ENCODE results near the gene TMCO2.

Gene TMCO2

GRCh38 chr1:40268211-40268610 lies 20.5 kb downstream of the TMCO2 start:
- Histone ChIP-seq H3K4me2 (ENCODE audit: low read depth, low read length) (no peak overlapping the region), H3K9me2 (replicated peaks; ENCODE audit: insufficient read depth, low read length) (no peaks in the 10 kb centered on the region), H3K4me1 (ENCODE audit: low read length) (peaks cover 16% of the 10 kb centered on the region), H3K79me2 (ENCODE audit: low read length) (peaks cover 32% of the 10 kb centered on the region), H3F3A (ENCODE audit: insufficient read depth, low read length) (no peaks in the 10 kb centered on the region), H3K27ac (ENCODE audit: low read length) (no peak overlapping the region), H4K20me1 (ENCODE audit: insufficient read depth, low read length) (no peaks in the 10 kb centered on the region), H3K9me3 (replicated peaks; ENCODE audit: insufficient read depth, low read length) (no peaks in the 10 kb centered on the region), H3K27me3 (replicated peaks; ENCODE audit: insufficient read depth, low read length) (no peaks in the 10 kb centered on the region), H3K4me3 (ENCODE audit: low read length) (no peak overlapping the region), H2AFZ (ENCODE audit: low read length) (no peak overlapping the region), H3K9ac (ENCODE audit: low read length) (no peak overlapping the region), H3K36me3 (replicated peaks; ENCODE audit: insufficient read depth, low read length) (no peaks in the 10 kb centered on the region; the same call in 1 of the 2 replicates)
- DNase-seq = no peak
- TF ChIP-seq EZH2phosphoT487 (IDR thresholded peaks at IDR 0.05; ENCODE audit: low read length) (no peak), EZH2 (optimal IDR thresholded peaks at IDR 0.05; ENCODE audit: low read depth, low read length) (no peak), CTCF (IDR thresholded peaks at IDR 0.05; ENCODE audit: low read length) (no peak)

GRCh38 chr1:40270152-40270834 lies 22.6 kb downstream of the TMCO2 start:
- no peaks in the 10 kb centered on the region for H3K9me2 ChIP-seq (replicated peaks; ENCODE audit: insufficient read depth, low read length)
- no peak overlapping the region for H3K4me3 ChIP-seq (ENCODE audit: low read length)
- H3K27ac ChIP-seq (ENCODE audit: low read length) = no peak overlapping the region
- H3K9ac ChIP-seq (ENCODE audit: low read length) = no peak overlapping the region
- peaks cover 9% of the 10 kb centered on the region for H3K4me1 ChIP-seq (ENCODE audit: low read length)
- H3K27me3 ChIP-seq (replicated peaks; ENCODE audit: insufficient read depth, low read length) = no peaks in the 10 kb centered on the region
- DNase-seq = no peak
- H3K9me3 ChIP-seq (replicated peaks; ENCODE audit: insufficient read depth, low read length) = no peaks in the 10 kb centered on the region
- H3K36me3 ChIP-seq (replicated peaks; ENCODE audit: insufficient read depth, low read length) = no peaks in the 10 kb centered on the region; the same call in 1 of the 2 replicates
- no peak overlapping the region for H3K4me2 ChIP-seq (ENCODE audit: low read depth, low read length)
- peaks cover 12% of the 10 kb centered on the region for H3K79me2 ChIP-seq (ENCODE audit: low read length)
- TF ChIP-seq EZH2phosphoT487 (IDR thresholded peaks at IDR 0.05; ENCODE audit: low read length) = no peak
- no peak for TF ChIP-seq EZH2 (optimal IDR thresholded peaks at IDR 0.05; ENCODE audit: low read depth, low read length)
- TF ChIP-seq CTCF (IDR thresholded peaks at IDR 0.05; ENCODE audit: low read length) = no peak
- no peak overlapping the region for H2AFZ ChIP-seq (ENCODE audit: low read length)
- H3F3A ChIP-seq (ENCODE audit: insufficient read depth, low read length) = no peaks in the 10 kb centered on the region
- no peaks in the 10 kb centered on the region for H4K20me1 ChIP-seq (ENCODE audit: insufficient read depth, low read length)

GRCh38 chr1:40272653-40273213 lies 25.0 kb downstream of the TMCO2 start:
- Histone ChIP-seq H3F3A (ENCODE audit: insufficient read depth, low read length) (no peaks in the 10 kb centered on the region), H3K4me2 (ENCODE audit: low read depth, low read length) (no peak overlapping the region)

More at GRCh38 chr1:40272653-40273213, 25.0 kb downstream of the TMCO2 start:
- H3K27ac ChIP-seq (ENCODE audit: low read length) = no peak overlapping the region
- no peak for DNase-seq
- H3K36me3 ChIP-seq (replicated peaks; ENCODE audit: insufficient read depth, low read length) = no peaks in the 10 kb centered on the region; the same call in 1 of the 2 replicates
- H4K20me1 ChIP-seq (ENCODE audit: insufficient read depth, low read length) = no peaks in the 10 kb centered on the region
- no peak overlapping the region for H2AFZ ChIP-seq (ENCODE audit: low read length)
- no peaks in the 10 kb centered on the region for H3K27me3 ChIP-seq (replicated peaks; ENCODE audit: insufficient read depth, low read length)
- no peaks in the 10 kb centered on the region for H3K9me2 ChIP-seq (replicated peaks; ENCODE audit: insufficient read depth, low read length)
- no peaks in the 10 kb centered on the region for H3K79me2 ChIP-seq (ENCODE audit: low read length)
- no peaks in the 10 kb centered on the region for H3K9me3 ChIP-seq (replicated peaks; ENCODE audit: insufficient read depth, low read length)
- peaks cover 9% of the 10 kb centered on the region for H3K4me1 ChIP-seq (ENCODE audit: low read length)
- no peak for TF ChIP-seq EZH2phosphoT487 (IDR thresholded peaks at IDR 0.05; ENCODE audit: low read length)
- TF ChIP-seq EZH2 (optimal IDR thresholded peaks at IDR 0.05; ENCODE audit: low read depth, low read length) = no peak
- no peak for TF ChIP-seq CTCF (IDR thresholded peaks at IDR 0.05; ENCODE audit: low read length)
- H3K9ac ChIP-seq (ENCODE audit: low read length) = no peak overlapping the region
- no peak overlapping the region for H3K4me3 ChIP-seq (ENCODE audit: low read length)
